Stimulated activated CD4-positive, alpha-beta T cell treated with anti-CD3 and anti-CD28 coated beads, Interleukin-4, amount 100 ng/mL, for 24 hours (primary cell): Measurements from ENCODE around the gene SIAH3.

ENCODE experiments used
- DNase-seq: peaks from one replicate; pipeline ENCODE4 v3.0.0-alpha.2; 2020

Gene SIAH3

GRCh38 chr13:45817833-45818232, 33.7 kb downstream of the SIAH3 start:
- DNase-seq, result no peak

GRCh38 chr13:45816427-45816826, 35.1 kb downstream of the SIAH3 start:
- no peak for DNase-seq

GRCh38 chr13:45812695-45813372, 38.7 kb downstream of the SIAH3 start:
- no peak for DNase-seq

DNA sequence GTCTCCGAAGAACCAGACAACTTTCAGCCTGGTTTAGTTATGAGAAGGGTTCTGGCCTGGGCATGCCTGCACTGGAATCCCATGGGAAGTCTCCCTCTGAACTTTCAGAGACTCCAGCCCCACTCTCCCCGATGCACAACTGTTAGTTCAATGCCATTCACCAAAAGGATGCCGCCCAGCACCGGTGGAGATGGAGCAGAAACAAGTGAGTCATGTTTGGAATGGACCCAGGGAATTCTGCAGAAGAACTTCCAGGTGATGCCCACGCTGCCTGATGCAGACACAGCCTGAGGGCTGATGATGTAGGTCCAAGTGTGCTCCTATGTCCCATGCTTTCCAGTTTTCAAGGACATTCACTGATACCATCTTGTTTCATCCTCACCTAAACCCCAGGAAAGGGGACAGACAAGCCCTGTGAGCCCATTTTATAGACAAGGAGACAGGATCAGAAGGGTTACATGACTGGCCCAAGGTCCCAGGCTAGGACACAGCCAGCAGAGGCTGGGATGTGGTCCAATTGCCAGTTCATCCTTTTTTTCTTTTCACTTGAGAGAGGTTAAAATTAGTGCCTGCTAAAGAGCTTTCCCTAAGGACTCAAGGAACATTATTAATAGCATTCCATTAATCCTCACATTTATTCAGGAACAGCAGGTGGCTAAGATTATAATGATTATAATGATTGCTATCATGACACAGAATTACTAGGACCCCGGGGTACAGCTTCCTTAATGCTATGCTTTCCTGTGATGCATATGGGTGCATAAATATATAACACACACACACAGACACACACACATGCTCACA, 39.5 kb downstream of the SIAH3 start:
- DNase-seq, result no peak

DNA sequence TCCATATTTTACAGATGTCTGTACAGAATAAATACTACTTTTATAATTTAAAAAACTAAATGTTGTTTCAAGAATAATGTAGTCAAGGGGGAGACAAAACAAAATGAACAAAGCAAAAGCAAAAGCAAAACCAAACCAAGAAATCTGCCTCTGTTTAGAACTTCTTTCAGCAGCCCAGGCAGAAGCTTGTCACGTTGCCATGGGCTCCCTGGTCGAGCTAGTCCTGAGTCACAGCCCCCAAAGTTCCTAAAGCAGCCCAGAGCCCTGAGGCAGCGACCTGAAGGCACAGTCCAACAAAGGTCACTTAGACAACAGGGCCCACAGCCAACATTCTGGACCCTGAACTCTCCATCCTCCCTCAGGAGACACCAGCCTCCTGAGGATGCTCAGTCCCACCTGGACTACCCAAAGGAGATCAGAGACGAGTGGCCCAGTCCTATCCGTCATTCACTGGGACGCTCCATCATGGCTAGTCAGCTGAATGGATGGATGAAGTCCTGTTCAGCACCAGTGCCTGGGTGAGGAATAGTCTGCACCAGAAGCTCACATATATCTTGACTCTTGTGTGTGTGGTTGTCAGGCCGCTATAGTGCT, 41.7 kb downstream of the SIAH3 start:
- DNase-seq, result no peak

- DNase-seq, result no peak
These were observed 42.6 kb downstream of the SIAH3 start for GRCh38 chr13:45808925-45809324.

- peak; percentile 14 for DNase-seq
These were observed 43.9 kb downstream of the SIAH3 start for GRCh38 chr13:45807520-45808099.

DNA sequence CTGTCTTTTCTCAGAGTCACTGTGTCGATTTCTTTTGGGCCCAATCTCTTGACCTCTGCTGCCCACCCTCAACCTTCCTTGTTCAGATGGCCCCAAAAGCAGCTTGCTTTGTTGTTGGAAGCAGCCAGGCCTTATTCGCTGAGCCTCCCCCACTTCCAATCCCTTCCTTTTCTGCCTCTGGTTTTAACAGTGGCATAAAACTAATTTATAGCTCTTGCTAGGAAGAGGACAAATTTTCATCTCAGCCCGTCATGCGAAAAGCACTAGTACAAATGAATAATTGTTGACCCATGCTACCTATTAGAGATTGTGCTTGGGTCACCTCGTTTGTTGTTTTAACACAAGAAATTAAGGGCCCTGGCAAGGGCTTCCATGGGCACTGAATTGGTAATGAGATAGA, 51.1 kb downstream of the SIAH3 start:
- no peak for DNase-seq

DNA sequence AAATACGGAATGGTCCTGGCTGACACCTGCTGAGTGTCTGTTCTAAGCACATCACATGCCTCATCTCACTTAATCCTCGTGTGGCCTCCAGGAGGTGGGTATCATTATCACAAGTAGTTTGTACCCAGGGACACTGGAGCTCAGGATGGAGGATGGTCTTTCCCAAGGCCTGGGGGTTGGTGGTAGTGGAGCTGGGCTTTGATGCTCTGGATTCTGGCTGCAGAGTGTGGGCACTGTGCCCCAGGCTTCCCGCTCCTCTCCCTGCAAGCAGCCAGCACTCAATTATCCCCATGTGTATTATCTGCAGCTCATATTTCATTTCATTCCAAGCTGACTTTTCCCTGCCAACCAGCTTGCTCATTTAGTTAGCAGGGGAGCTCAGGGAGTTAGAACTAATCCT, 52.1 kb downstream of the SIAH3 start:
- no peak for DNase-seq

DNA sequence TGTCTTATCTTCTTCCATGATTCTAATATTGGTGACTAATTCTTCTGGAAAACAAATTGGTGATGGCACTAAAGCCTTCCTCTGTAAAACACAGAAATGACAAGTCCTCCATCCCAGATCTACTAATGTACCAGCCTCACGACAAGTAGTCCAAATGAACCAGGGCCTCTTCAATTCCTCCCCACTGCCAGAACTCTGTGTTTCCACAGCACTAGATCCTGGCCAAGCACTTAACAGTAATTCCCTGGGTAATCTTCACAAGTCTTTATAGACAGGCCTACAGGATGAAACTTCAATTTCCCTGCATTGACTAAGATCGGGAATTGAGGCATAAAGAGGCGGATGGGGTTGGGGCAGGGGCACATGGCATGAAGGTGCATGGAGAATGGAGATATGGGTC, 52.7 kb downstream of the SIAH3 start:
- no peak for DNase-seq

DNA sequence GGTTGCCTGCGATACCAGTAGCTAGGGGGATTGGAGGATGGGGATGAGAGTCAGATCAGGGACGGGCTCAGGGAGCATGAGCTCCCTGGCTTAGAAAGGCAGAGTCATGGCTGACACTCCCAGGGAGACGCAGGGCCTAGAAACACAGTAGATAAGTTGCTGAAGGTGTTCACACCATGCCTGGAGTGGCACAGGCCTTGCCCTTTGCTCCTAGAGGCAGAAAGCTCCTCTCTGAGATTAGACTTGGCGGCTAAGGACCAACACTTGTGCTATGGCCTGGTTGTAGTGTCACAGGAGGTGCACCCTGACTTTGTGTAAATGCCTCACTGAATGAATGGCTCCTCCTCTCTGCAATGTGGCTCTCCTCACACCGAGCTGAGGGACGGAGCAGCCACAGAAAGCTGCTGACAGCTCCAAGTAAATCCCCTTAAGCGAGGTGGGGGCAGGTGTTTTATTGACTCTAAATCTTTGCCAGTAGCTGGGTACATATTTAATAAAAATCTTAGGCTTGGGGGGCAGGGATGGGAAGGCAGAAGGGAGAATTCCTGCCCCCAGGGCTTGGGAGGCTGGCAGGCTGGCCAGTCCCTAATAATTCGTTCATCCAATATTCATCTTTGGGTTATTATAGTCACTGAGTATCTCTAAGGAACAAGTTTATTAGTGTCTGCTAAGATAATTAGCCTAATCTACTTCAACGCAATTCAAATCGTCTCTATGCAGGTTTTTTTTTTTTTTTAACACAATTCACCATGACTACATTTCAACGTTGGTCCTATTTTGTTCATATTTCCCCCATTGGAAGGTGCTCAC, 54.9 kb downstream of the SIAH3 start:
- no peak for DNase-seq

DNA sequence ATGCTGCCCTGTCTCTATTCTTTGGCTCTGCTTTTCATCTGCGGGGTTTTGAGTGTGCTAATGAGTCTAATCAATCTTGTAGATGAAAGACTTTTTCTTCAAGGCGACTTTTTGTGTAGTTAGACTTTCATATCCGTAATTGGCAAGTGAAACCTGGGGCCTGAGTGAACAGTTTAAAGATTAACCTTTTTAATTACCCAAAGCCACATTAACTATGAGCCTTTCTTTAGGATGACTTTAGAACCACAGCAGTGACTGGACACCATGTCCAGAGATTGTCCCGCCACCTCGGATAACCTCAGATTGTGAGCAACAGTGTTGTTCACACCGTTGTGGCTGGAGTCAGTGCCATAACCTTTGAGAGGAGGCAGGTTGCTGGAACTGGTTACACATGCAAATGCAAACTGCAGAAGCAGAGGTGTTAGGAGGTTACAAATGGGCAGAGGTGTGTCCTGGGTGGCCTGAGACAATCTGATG, 58.7 kb downstream of the SIAH3 start:
- no peak for DNase-seq

- no peak for DNase-seq
These were observed 63.5 kb downstream of the SIAH3 start for GRCh38 chr13:45788011-45788410.

DNA sequence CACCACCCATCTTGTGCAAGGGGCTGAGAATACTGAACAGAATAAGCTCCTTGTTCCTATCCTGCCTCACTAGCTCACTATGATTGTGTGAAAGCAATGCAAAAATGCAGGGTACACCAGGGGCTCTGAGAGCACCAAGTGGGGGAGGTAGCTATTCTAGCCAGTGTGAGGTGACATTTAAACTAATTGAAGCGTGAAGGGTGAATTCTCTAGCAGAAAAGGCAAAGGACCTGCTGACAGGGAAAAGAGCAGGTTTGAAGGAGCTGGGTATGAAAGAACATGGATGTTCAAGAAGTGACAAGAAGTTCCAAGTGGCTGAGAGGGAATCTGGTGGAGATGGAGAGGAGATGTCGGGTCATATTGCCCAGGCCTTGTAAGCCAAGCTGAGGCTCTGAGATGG, 64.2 kb downstream of the SIAH3 start:
- no peak for DNase-seq

DNA sequence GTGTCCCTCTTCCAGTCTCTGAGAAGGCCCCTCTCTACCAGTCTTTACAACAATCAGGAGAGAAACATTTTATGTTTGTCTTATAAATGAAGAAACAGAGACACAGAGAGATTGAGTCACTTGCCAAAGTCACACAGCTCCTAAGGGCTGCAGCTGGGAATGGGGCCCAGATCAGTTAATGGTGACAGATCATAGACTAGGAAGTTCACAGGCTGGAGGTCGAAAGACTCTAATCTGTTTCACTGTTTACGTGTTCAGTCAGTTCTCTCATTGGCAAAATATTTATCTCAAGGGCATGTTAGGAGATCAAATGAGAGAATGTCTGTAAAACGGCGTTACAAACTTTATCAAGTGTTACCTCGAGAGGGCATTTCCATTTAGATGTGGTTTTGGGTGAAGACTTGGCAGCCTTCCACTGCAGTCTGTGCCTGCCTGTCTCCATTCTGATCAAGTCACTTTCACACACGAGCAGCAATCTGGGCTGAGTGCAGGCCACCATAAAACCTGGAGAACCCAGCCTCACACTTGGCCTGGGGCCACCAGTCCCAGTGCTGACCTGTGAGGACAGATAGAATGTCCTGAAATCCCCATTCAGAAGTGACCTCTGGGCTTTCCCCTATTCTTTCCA, 65.1 kb downstream of the SIAH3 start:
- DNase-seq, result no peak

GRCh38 chr13:45784755-45785675, 66.5 kb downstream of the SIAH3 start:
- no peak for DNase-seq

DNA sequence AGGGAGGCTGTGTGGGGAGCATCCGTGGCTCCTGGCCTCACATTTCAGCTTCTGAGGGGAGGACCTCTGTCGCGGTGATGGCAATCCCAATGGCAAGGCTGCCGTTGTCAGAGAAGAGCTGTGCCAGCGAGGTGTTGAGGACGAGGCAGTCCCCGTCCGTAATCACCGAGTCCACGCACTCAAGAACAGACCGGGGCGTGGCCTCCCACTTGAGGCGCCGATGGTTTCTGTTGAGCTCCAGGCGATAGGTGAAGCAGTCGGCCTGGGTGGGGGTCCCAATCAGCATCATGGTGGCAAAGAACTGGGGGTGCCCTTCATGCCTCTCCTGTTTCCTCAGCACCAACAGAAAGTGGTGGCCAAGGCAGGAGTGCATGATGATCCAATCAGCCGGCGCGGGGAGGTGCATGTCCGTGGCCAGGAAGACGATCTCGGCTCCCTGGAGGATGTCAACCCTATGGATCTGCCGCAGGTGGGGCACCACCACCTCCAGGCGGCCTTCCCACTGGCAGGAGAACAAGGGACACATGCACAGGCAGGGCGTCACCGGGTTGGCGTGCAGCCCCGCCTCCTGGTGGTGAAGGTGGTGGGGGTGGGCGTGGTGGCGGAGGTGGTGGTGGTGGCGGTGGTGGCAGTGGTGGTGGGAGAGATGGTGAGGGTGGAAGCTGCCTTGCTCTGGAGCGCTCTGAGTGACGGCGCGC, 68.1 kb downstream of the SIAH3 start:
- DNase-seq, result no peak

- DNase-seq, result no peak
These were observed 69.1 kb downstream of the SIAH3 start for GRCh38 chr13:45782327-45783045.

GRCh38 chr13:45781553-45782326, 69.8 kb downstream of the SIAH3 start:
- no peak for DNase-seq
